ENCODE data around the gene SLC31A1. TPM values are rescaled to one million over a fixed set of nuclear protein-coding genes. Genes with fewer than 3 reads are reported as not detected.

SLC31A1 gene
- total and polyA plus RNA-seq, 2 of the 8 experiments (the other 6 are each of a cell fraction or from before 2014, with no cell fraction given) = 23.9 to 40.8 TPM

DNA sequence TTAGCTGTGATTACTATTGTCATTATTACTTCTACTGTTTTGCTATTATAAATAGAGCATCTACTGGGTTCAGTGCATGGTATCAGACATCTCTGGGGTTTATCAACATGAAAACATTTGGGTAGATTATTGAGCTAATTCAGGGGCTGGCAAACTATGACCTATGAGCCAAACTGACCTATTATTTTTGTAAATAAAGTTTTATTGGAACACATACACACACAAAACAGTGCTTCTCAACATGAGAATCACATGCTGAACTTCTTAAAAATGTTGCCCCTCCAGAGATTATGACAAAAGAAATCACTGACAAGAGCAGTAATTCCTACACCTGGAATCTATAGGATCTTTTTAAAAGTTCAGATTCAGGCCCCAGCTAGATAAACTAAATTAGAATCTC is 40.2 kb upstream of the SLC31A1 start:
- no peak overlapping the region for H3K27ac ChIP-seq (ENCODE audit: low read depth, low read length)
- no peak overlapping the region for H3K4ac ChIP-seq (replicated peaks; ENCODE audit: insufficient read length, low read depth, low read length)
- no peak overlapping the region for H3K56ac ChIP-seq (replicated peaks; ENCODE audit: insufficient read length, low read depth, low read length)
- CTCF ChIA-PET (ENCODE audit: partially characterized antibody) = interaction anchor here (0.6 to 1.2 kb wide), 2 partner anchors 19 to 72 kb away, joined by 3 to 5 read pairs; no protein-coding TSS in a partner anchor
- no peak overlapping the region for H2BK120ac ChIP-seq (replicated peaks; ENCODE audit: low read depth, low read length)
- no peak overlapping the region for H4K5ac ChIP-seq (ENCODE audit: insufficient read length, low read depth, low read length)
- no peak overlapping the region for H3K23ac ChIP-seq (ENCODE audit: insufficient read length)
- no peak overlapping the region for H2BK15ac ChIP-seq (ENCODE audit: low read length)
- no peak overlapping the region for H4K91ac ChIP-seq (replicated peaks; ENCODE audit: insufficient read length, low read length)
- H3K27me3 ChIP-seq (replicated peaks in 1 of 4; ENCODE audit: control insufficient read depth in 3 of 4, extremely low read depth in 1 of 4, insufficient read depth in 3 of 4, low read length in 3 of 4) = no peaks in the 10 kb centered on the region
- H3K36me3 ChIP-seq (ENCODE audit: control insufficient read depth in 2 of 4, insufficient read depth in 4 of 4, low read length in 3 of 4) = peaks cover 2 to 49% (median 33%) of the 10 kb centered on the region in 4 experiments; a peak in 6 of 8 replicates
- H3K9me3 ChIP-seq (ENCODE audit: insufficient read depth in 2 of 2, low read depth in 1 of 2, low read length in 1 of 2) = no peaks in the 10 kb centered on the region
- no peak overlapping the region for H3K4me2 ChIP-seq (ENCODE audit: insufficient read depth in 1 of 2, low read depth in 2 of 2, low read length in 2 of 2)
- no peaks in the 10 kb centered on the region for H4K20me1 ChIP-seq (replicated peaks in 1 of 2; ENCODE audit: control insufficient read depth in 1 of 2, insufficient read depth in 2 of 2, low read length in 2 of 2)
- no peak overlapping the region for H4K8ac ChIP-seq (ENCODE audit: extremely low read depth, insufficient read depth, low read length)
- no peak for DNase-seq (ENCODE audit: low read depth in 1 of 2, low spot score in 2 of 2)
- FAIRE-seq = no peak
- no peak overlapping the region for H2AFZ ChIP-seq (ENCODE audit: low read length)
- H3K23me2 ChIP-seq (ENCODE audit: low read depth, low read length) = no peaks in the 10 kb centered on the region
- H3K4me3 ChIP-seq (ENCODE audit: extremely low read depth in 1 of 4, insufficient read depth in 2 of 4, low read depth in 3 of 4, low read length in 4 of 4) = no peak overlapping the region
- no peaks in the 10 kb centered on the region for H3K79me1 ChIP-seq (ENCODE audit: low read depth, low read length)
- H3K9ac ChIP-seq (replicated peaks in 1 of 4; ENCODE audit: extremely low read depth in 1 of 4, low read depth in 3 of 4, low read length in 3 of 4) = no peak overlapping the region
- H3K18ac ChIP-seq (ENCODE audit: extremely low read depth, low read length) = no peak overlapping the region
- POLR2A ChIA-PET (ENCODE audit: partially characterized antibody) = no interaction called here
- H2BK12ac ChIP-seq (ENCODE audit: low read depth, low read length) = no peak overlapping the region
- H3K79me2 ChIP-seq (ENCODE audit: control insufficient read depth in 1 of 2, insufficient read depth in 2 of 2, low read length in 2 of 2) = no peaks in the 10 kb centered on the region
- H3K14ac ChIP-seq (ENCODE audit: insufficient read length) = no peak overlapping the region
- H2BK5ac ChIP-seq (ENCODE audit: low read depth, low read length) = no peak overlapping the region
- H2AK5ac ChIP-seq (ENCODE audit: low read depth, low read length) = no peak overlapping the region
- H3K4me1 ChIP-seq (replicated peaks in 1 of 4; ENCODE audit: control insufficient read depth in 3 of 4, insufficient read depth in 4 of 4, low read length in 3 of 4) = no peaks in the 10 kb centered on the region
- H2BK20ac ChIP-seq (ENCODE audit: low read length) = no peak overlapping the region
- TF ChIP-seq SP2 (IDR thresholded peaks at IDR 0.05; ENCODE audit: low read length) = no peak
- no peak for TF ChIP-seq NANOG (IDR thresholded peaks at IDR 0.05; ENCODE audit: insufficient read depth, low read depth, low read length, poor library complexity, severe bottlenecking)
- no peak for TF ChIP-seq KDM4A (IDR thresholded peaks at IDR 0.05; ENCODE audit: low read depth, low read length, severe bottlenecking)
- no peak for TF ChIP-seq POLR2A (IDR thresholded peaks at IDR 0.05; ENCODE audit: control extremely low read depth in 1 of 2, low read depth in 2 of 2, low read length in 2 of 2)
- TF ChIP-seq RXRA (IDR thresholded peaks at IDR 0.05; ENCODE audit: insufficient read depth, low read depth, low read length) = no peak
- TF ChIP-seq GABPA (IDR thresholded peaks at IDR 0.05; ENCODE audit: borderline replicate concordance, insufficient read depth, low read length) = no peak
- no peak for TF ChIP-seq POU5F1 (IDR thresholded peaks at IDR 0.05; ENCODE audit: low read depth, low read length)
- no peak for TF ChIP-seq TEAD4 (IDR thresholded peaks at IDR 0.05; ENCODE audit: low read depth, low read length)
- no peak for TF ChIP-seq KDM1A (IDR thresholded peaks at IDR 0.05; ENCODE audit: borderline replicate concordance, low read length)
- no peak for TF ChIP-seq ZNF274 (IDR thresholded peaks at IDR 0.05; ENCODE audit: borderline replicate concordance, extremely low read depth, low read length)
- TF ChIP-seq CBX8 (IDR thresholded peaks at IDR 0.05; ENCODE audit: borderline replicate concordance, low read depth, low read length) = no peak
- TF ChIP-seq TCF12 (IDR thresholded peaks at IDR 0.05; ENCODE audit: low read depth, low read length) = no peak
- TF ChIP-seq NRF1 (IDR thresholded peaks at IDR 0.05; ENCODE audit: low read depth, low read length) = no peak
- TF ChIP-seq JUN (IDR thresholded peaks at IDR 0.05; ENCODE audit: low read depth, low read length) = no peak
- no peak for TF ChIP-seq RAD21 (IDR thresholded peaks at IDR 0.05 in 1 of 2, conservative IDR thresholded peaks at IDR 0.05 in 1 of 2; ENCODE audit: low read depth in 2 of 2, low read length in 2 of 2)
- no peak for TF ChIP-seq TAF7 (optimal IDR thresholded peaks at IDR 0.05; ENCODE audit: borderline replicate concordance, low read depth, low read length)
